ENCODE data around the gene KDM4B. TPM values are rescaled to one million over a fixed set of nuclear protein-coding genes. Genes with fewer than 3 reads are reported as not detected.

KDM4B gene
- total and polyA plus RNA-seq, 10 of the 15 experiments (the other 5 are each of a cell fraction or from before 2014, with no cell fraction given) = 0.47 to 49.6 (median 16.2) TPM

DNA sequence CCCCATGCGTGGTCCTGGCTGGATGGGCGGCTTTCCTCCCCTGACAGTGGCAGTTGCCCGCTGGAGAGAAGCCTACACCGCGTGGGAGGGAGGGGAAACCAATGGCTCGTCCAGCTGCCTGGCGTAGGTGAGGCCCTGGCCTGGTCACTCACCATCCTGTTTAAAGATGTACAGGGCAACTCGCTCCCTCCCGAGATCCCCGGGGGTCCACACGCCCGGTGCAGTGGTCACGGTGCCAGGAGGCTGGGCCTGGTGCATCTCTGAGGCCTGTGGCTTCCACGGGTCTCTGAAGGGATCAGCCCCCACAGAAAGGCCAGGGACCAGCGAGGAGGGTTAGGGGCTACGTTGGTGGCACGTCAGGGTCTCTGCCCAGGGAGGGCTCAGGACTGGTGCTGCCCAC lies 156.5 kb downstream of the KDM4B start (continued):
- TF ChIP-seq TCF3 (IDR thresholded peaks at IDR 0.05; ENCODE audit: borderline replicate concordance, insufficient read depth, low read depth, low read length) = no peak
- TF ChIP-seq POLR2AphosphoS5 (IDR thresholded peaks at IDR 0.05; ENCODE audit: low read length) = no peak
- no peak for TF ChIP-seq ZSCAN29 (IDR thresholded peaks at IDR 0.05)
- TF ChIP-seq DPF2 (IDR thresholded peaks at IDR 0.05) = no peak

DNA sequence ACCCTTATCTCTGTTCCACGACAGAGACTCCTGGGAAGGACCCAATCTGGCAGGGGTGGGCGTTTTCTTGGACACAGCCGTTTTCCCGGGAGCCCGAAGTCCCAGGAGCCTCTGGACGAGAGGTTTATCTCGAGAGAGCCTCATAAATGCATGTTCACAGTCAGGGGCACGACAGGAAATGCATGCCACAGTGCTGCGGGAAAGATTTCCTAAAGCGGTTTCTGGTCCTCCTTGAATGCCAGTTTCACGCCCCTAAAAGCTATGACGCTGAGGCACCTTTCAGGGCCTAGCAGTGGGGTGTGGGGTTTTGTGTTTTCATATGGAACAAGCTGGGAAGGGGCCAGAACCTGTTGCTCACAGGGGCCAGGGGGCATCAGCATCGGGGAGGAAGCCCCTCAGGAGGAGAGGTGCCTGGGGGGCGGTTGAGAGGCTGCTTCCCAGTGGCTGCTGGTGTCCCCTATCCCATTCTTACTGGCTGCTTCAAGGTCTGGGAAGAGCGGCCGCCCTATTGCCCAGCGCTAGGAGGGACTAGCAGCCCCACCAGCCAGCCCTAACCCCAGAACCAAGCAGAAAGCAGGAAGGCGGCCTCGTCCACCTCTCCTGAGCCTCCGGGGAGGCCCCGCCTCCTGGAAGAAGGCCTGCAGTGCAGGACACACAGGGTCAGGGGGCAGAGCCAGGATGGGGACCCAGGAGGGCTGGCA lies 157.0 kb downstream of the KDM4B start:
- DNase-seq (ENCODE audit: low read depth, low spot score) (no peak), FAIRE-seq (no peak), ATAC-seq (no peak)
- no peaks in the 10 kb centered on the region for H3K27me3 ChIP-seq (replicated peaks in 1 of 2; ENCODE audit: control insufficient read depth in 2 of 2, insufficient read depth in 2 of 2, low read length in 1 of 2)
- no peaks in the 10 kb centered on the region for H4K20me1 ChIP-seq (ENCODE audit: control insufficient read depth, insufficient read depth)
- peaks cover 0 to 1% of the 10 kb centered on the region in 2 experiments; a peak in 3 of 4 replicates for H3K36me3 ChIP-seq (ENCODE audit: control insufficient read depth in 2 of 2, insufficient read depth in 2 of 2, low read length in 1 of 2)
- CTCF ChIA-PET = no interaction called here
- peaks cover 7% of the 10 kb centered on the region for H3K79me2 ChIP-seq (ENCODE audit: control insufficient read depth, insufficient read depth, low read length)
- no peak for TF ChIP-seq SMAD1 (IDR thresholded peaks at IDR 0.05; ENCODE audit: low read depth, partially characterized antibody)
- TF ChIP-seq DPF2 (IDR thresholded peaks at IDR 0.05) = no peak
- TF ChIP-seq, protein P1, sequence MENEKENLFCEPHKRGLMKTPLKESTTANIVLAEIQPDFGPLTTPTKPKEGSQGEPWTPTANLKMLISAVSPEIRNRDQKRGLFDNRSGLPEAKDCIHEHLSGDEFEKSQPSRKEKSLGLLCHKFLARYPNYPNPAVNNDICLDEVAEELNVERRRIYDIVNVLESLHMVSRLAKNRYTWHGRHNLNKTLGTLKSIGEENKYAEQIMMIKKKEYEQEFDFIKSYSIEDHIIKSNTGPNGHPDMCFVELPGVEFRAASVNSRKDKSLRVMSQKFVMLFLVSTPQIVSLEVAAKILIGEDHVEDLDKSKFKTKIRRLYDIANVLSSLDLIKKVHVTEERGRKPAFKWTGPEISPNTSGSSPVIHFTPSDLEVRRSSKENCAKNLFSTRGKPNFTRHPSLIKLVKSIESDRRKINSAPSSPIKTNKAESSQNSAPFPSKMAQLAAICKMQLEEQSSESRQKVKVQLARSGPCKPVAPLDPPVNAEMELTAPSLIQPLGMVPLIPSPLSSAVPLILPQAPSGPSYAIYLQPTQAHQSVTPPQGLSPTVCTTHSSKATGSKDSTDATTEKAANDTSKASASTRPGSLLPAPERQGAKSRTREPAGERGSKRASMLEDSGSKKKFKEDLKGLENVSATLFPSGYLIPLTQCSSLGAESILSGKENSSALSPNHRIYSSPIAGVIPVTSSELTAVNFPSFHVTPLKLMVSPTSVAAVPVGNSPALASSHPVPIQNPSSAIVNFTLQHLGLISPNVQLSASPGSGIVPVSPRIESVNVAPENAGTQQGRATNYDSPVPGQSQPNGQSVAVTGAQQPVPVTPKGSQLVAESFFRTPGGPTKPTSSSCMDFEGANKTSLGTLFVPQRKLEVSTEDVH (IDR thresholded peaks at IDR 0.05; ENCODE audit: low read depth, partially characterized antibody) = no peak
- TF ChIP-seq, protein P2, sequence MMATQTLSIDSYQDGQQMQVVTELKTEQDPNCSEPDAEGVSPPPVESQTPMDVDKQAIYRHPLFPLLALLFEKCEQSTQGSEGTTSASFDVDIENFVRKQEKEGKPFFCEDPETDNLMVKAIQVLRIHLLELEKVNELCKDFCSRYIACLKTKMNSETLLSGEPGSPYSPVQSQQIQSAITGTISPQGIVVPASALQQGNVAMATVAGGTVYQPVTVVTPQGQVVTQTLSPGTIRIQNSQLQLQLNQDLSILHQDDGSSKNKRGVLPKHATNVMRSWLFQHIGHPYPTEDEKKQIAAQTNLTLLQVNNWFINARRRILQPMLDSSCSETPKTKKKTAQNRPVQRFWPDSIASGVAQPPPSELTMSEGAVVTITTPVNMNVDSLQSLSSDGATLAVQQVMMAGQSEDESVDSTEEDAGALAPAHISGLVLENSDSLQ (IDR thresholded peaks at IDR 0.05) = no peak
- TF ChIP-seq ZNF217 (IDR thresholded peaks at IDR 0.05) = no peak
- 63% methylated on average over 21 of the region's 21 CpGs for WGBS (ENCODE audit: insufficient coverage, insufficient replicate concordance, low lambda C conversion rate, missing lambda C conversion rate)
- in situ Hi-C loops (cut with MboI) (no loop called here), intact Hi-C loops (cut with micrococcal nuclease; ENCODE audit: unreplicated experiment) (no loop called here)
- H3K4me3 ChIP-seq = no peak overlapping the region
- SMC1A ChIA-PET (ENCODE audit: uncharacterized antibody, unreplicated experiment) = no interaction called here
- no peak overlapping the region for H3K27ac ChIP-seq (ENCODE audit: control insufficient read depth, insufficient read depth)
- H3K9me3 ChIP-seq (replicated peaks; ENCODE audit: control insufficient read depth, insufficient read depth, low read length) = no peaks in the 10 kb centered on the region
- no peak overlapping the region for H2AFZ ChIP-seq (ENCODE audit: control insufficient read depth, low read depth, low read length)
- BruUV-seq (replicated peaks) = no TSS peak
- RAD21 ChIA-PET (ENCODE audit: unreplicated experiment) = no interaction called here
- POLR2A ChIA-PET = no interaction called here
- no peak overlapping the region for H3K9ac ChIP-seq (ENCODE audit: control insufficient read depth, insufficient read depth, low read length)
- no peak overlapping the region; the same call in 1 of the 2 replicates for H3K4me2 ChIP-seq (ENCODE audit: control insufficient read depth, insufficient read depth)
- H3K4me1 ChIP-seq (ENCODE audit: control insufficient read depth, insufficient read depth, low read length) = peaks cover 48% of the 10 kb centered on the region

Data from GM12878 (cell line).